HepG2 (cell line): ENCODE measurements around the gene PTPRH. TPM values are rescaled to one million over a fixed set of nuclear protein-coding genes. Genes with fewer than 3 reads are reported as not detected.

Experiments
- BCL6 ChIP-seq: IDR thresholded peaks from 2 replicates; pipeline ENCODE4 v1.6.1; 2016; ENCODE audit warnings: missing genetic modification reagents, missing compliant biosample characterization
- CBX1 ChIP-seq: IDR thresholded peaks from one replicate; pipeline ENCODE4 v1.6.1; 2016; ENCODE audit warnings: antibody characterized with exemption, low read depth
- FOXK1 ChIP-seq: sonication (generic); formaldehyde crosslinking; IDR thresholded peaks from 2 replicates; pipeline ENCODE4 v1.4.0; 2020; ENCODE audit warnings: low read depth, missing genetic modification reagents, borderline replicate concordance
- HNRNPH1 ChIP-seq: fragments of 200-400 bp; formaldehyde crosslinking; optimal IDR thresholded peaks from 2 replicates; pipeline ENCODE3; 2017; ENCODE audit warnings: mild to moderate bottlenecking, low read depth, low read length
- HNRNPLL ChIP-seq: fragments of 200-400 bp; formaldehyde crosslinking; IDR thresholded peaks from 2 replicates; pipeline ENCODE4 v1.6.1; 2017; ENCODE audit warnings: mild to moderate bottlenecking, low read depth, low read length; ENCODE audit not compliant: poor library complexity, severe bottlenecking
- KMT2A ChIP-seq: sonication (generic); formaldehyde crosslinking; IDR thresholded peaks from 2 replicates; pipeline ENCODE4 v1.4.0; 2020; ENCODE audit warnings: missing genetic modification reagents
- PITX1 ChIP-seq: sonication (generic); formaldehyde crosslinking; IDR thresholded peaks from 2 replicates; pipeline ENCODE4 v1.5.1; 2020; ENCODE audit warnings: mild to moderate bottlenecking, missing genetic modification reagents
- POLR2AphosphoS5 ChIP-seq: IDR thresholded peaks from 2 replicates; pipeline ENCODE4 v1.6.1; 2012; ENCODE audit warnings: low read depth, low read length
- ZBTB7B ChIP-seq: sonication (generic); formaldehyde crosslinking; IDR thresholded peaks from 2 replicates; pipeline ENCODE4 v1.4.0; 2020; ENCODE audit warnings: missing genetic modification reagents
- ZNF12 ChIP-seq: sonication (generic); formaldehyde crosslinking; IDR thresholded peaks from 2 replicates; pipeline ENCODE4 v1.5.0; 2020; ENCODE audit warnings: missing genetic modification reagents
- ZNF136 ChIP-seq: sonication (generic); formaldehyde crosslinking; IDR thresholded peaks from 2 replicates; pipeline ENCODE4 v1.8.1; 2022; ENCODE audit warnings: low read depth, mild to moderate bottlenecking, moderate library complexity, missing genetic modification reagents
- ZNF24 ChIP-seq: fragments of 450-650 bp; IDR thresholded peaks from 2 replicates; pipeline ENCODE4 v1.6.1; 2017; ENCODE audit warnings: antibody characterized with exemption, mild to moderate bottlenecking
- ZNF335 ChIP-seq: sonication (generic); formaldehyde crosslinking; IDR thresholded peaks from 2 replicates; pipeline ENCODE4 v1.4.0; 2020; ENCODE audit warnings: missing genetic modification reagents
- ZNF816 ChIP-seq: sonication (generic); formaldehyde crosslinking; IDR thresholded peaks from 2 replicates; pipeline ENCODE4 v1.8.0; 2022; ENCODE audit warnings: missing genetic modification reagents, mild to moderate bottlenecking, borderline replicate concordance
- polyA plus RNA-seq, 8 experiments: library from polyadenylated mRNA; depleted of rRNA in 3 of 8; stranded (reverse) in 7 of 8; unstranded in 1 of 8; fragments of >200 nt; fragmentation: Illumina TruSeq in 4 of 8; extraction: Trizol in 4 of 8; gene quantifications; 2 replicates each; pipeline versions ENCODE4 v1.2.1 to v1.2.3, GENCODE V29; 2011 to 2016; ENCODE audit warnings: low read depth in 4 of 8, missing spikeins in 1 of 8, mixed read lengths in 1 of 8; ENCODE audit not compliant: insufficient read depth in 1 of 8
- total RNA-seq, 5 experiments: library from RNA; depleted of rRNA; stranded (reverse); fragments of >200 nt; fragmentation: Illumina TruSeq; extraction: Trizol; gene quantifications; 2 replicates each; pipeline ENCODE4 v1.2.3, GENCODE V29; 2016; ENCODE audit warnings: low read depth in 1 of 5
- TF ChIP-seq, protein P1 (sequence below): sonication (generic); formaldehyde crosslinking; IDR thresholded peaks from 2 replicates; pipeline ENCODE4 v1.5.1; 2020; ENCODE audit warnings: missing genetic modification reagents, mild to moderate bottlenecking, borderline replicate concordance
- TF ChIP-seq, protein P2 (sequence below): sonication (generic); formaldehyde crosslinking; conservative IDR thresholded peaks from 2 replicates; pipeline ENCODE4 v1.4.0; 2020; ENCODE audit warnings: mild to moderate bottlenecking, missing genetic modification reagents, moderate library complexity
- TF ChIP-seq, protein P3 (sequence below): sonication (generic); IDR thresholded peaks from 2 replicates; pipeline ENCODE4 v1.6.1; 2016; ENCODE audit warnings: low read depth, borderline replicate concordance
- TF ChIP-seq, protein P4 (sequence below): sonication (generic); formaldehyde crosslinking; IDR thresholded peaks from 2 replicates; pipeline ENCODE4 v1.5.1; 2020; ENCODE audit warnings: missing genetic modification reagents, mild to moderate bottlenecking, borderline replicate concordance
- TF ChIP-seq, protein P5 (sequence below): sonication (generic); formaldehyde crosslinking; IDR thresholded peaks from 2 replicates; pipeline ENCODE4 v1.5.0; 2020; ENCODE audit warnings: missing genetic modification reagents, mild to moderate bottlenecking, borderline replicate concordance

PTPRH gene
- total and polyA plus RNA-seq, 2 of the 13 experiments (the other 11 are each of a cell fraction or from before 2014, with no cell fraction given), result 14.7 to 125 TPM

DNA sequence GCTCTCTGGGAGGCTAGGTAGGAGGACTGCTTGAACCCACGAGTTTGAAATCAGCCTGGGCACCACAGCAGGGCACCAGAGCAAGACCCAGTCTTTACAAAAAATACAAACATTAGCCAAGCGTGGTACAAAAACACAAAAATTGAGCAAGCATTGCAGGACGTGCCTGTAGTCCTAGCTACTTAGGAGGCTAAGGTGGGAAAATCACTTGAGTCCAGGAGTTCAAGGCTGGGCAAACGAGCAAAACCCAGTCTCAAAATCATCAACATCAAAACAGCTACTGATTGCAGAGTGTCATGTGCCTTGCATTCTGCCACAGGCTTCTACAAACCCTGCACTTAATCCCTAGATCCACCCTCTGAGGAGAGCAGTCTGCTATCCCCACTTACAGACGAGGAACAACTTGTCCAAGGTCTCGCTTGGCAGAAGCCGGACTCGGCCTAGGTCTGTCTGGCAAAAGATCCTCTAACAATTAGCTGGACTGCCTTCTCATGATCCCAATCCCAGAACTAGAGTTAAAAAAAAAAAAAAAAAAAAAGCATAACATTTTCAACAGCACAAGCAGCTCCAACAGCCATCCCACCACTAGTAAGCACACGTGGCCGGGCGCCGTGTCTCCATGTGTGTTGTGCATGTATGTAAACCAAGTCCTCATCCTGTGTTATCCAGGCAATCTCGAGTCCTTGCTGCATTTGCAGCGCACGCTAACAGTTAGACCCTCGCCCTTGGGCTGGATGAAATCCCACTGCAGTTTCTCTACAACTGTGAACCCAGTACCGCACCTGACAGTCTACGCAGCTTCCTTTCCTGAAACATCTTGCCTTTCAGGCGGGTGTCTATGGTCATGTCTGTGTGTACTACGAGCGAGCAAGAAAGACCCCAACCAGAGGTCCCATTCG, 47.5 kb upstream of the PTPRH start (continued):
- TF ChIP-seq CBX1 (no peak), ZNF335 (CRISPR knock-in tag) (0 out of 2 replicates have a peak, but pooled peaks have one; percentile 29), BCL6 (CRISPR knock-in tag) (peak; percentile 44; the same call in 1 of the 2 replicates), PITX1 (peak; percentile 92), ZNF12 (CRISPR knock-in tag) (no peak), ZBTB7B (CRISPR knock-in tag) (no peak), ZNF24 (no peak), HNRNPH1 (no peak), HNRNPLL (no peak), FOXK1 (no peak), ZNF136 (CRISPR knock-in tag) (no peak), ZNF816 (0 out of 2 replicates have a peak, but pooled peaks have one; percentile 43), POLR2AphosphoS5 (peak; percentile 63), KMT2A (no peak; the same call in none of the 2 replicates)
- TF ChIP-seq, protein P1, sequence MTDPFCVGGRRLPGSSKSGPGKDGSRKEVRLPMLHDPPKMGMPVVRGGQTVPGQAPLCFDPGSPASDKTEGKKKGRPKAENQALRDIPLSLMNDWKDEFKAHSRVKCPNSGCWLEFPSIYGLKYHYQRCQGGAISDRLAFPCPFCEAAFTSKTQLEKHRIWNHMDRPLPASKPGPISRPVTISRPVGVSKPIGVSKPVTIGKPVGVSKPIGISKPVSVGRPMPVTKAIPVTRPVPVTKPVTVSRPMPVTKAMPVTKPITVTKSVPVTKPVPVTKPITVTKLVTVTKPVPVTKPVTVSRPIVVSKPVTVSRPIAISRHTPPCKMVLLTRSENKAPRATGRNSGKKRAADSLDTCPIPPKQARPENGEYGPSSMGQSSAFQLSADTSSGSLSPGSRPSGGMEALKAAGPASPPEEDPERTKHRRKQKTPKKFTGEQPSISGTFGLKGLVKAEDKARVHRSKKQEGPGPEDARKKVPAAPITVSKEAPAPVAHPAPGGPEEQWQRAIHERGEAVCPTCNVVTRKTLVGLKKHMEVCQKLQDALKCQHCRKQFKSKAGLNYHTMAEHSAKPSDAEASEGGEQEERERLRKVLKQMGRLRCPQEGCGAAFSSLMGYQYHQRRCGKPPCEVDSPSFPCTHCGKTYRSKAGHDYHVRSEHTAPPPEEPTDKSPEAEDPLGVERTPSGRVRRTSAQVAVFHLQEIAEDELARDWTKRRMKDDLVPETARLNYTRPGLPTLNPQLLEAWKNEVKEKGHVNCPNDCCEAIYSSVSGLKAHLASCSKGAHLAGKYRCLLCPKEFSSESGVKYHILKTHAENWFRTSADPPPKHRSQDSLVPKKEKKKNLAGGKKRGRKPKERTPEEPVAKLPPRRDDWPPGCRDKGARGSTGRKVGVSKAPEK (CRISPR knock-in tag), result no peak
- TF ChIP-seq, protein P2, sequence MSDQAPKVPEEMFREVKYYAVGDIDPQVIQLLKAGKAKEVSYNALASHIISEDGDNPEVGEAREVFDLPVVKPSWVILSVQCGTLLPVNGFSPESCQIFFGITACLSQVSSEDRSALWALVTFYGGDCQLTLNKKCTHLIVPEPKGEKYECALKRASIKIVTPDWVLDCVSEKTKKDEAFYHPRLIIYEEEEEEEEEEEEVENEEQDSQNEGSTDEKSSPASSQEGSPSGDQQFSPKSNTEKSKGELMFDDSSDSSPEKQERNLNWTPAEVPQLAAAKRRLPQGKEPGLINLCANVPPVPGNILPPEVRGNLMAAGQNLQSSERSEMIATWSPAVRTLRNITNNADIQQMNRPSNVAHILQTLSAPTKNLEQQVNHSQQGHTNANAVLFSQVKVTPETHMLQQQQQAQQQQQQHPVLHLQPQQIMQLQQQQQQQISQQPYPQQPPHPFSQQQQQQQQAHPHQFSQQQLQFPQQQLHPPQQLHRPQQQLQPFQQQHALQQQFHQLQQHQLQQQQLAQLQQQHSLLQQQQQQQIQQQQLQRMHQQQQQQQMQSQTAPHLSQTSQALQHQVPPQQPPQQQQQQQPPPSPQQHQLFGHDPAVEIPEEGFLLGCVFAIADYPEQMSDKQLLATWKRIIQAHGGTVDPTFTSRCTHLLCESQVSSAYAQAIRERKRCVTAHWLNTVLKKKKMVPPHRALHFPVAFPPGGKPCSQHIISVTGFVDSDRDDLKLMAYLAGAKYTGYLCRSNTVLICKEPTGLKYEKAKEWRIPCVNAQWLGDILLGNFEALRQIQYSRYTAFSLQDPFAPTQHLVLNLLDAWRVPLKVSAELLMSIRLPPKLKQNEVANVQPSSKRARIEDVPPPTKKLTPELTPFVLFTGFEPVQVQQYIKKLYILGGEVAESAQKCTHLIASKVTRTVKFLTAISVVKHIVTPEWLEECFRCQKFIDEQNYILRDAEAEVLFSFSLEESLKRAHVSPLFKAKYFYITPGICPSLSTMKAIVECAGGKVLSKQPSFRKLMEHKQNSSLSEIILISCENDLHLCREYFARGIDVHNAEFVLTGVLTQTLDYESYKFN (CRISPR knock-in tag), result peak; percentile 84
- TF ChIP-seq, protein P3, sequence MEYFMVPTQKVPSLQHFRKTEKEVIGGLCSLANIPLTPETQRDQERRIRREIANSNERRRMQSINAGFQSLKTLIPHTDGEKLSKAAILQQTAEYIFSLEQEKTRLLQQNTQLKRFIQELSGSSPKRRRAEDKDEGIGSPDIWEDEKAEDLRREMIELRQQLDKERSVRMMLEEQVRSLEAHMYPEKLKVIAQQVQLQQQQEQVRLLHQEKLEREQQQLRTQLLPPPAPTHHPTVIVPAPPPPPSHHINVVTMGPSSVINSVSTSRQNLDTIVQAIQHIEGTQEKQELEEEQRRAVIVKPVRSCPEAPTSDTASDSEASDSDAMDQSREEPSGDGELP, result no peak
- TF ChIP-seq, protein P4, sequence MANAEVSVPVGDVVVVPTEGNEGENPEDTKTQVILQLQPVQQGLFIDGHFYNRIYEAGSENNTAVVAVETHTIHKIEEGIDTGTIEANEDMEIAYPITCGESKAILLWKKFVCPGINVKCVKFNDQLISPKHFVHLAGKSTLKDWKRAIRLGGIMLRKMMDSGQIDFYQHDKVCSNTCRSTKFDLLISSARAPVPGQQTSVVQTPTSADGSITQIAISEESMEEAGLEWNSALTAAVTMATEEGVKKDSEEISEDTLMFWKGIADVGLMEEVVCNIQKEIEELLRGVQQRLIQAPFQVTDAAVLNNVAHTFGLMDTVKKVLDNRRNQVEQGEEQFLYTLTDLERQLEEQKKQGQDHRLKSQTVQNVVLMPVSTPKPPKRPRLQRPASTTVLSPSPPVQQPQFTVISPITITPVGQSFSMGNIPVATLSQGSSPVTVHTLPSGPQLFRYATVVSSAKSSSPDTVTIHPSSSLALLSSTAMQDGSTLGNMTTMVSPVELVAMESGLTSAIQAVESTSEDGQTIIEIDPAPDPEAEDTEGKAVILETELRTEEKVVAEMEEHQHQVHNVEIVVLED, result no peak
- TF ChIP-seq, protein P5, sequence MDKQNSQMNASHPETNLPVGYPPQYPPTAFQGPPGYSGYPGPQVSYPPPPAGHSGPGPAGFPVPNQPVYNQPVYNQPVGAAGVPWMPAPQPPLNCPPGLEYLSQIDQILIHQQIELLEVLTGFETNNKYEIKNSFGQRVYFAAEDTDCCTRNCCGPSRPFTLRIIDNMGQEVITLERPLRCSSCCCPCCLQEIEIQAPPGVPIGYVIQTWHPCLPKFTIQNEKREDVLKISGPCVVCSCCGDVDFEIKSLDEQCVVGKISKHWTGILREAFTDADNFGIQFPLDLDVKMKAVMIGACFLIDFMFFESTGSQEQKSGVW (CRISPR knock-in tag), result no peak
